NCI-H2227 (cell line): Measurements from ENCODE around the gene AEN.
A peak's percentile ranks its signal among the peaks of the same experiment; 100 is the strongest.

Experiments used
- DNase-seq: peaks from one replicate; lab custom pipeline; 2025; ENCODE audit not compliant: unreplicated experiment; lab: John Stamatoyannopoulos, UW

AEN gene

GRCh38 chr15:88612186-88612796 is 8.8 kb upstream of the AEN start:
- no peak for DNase-seq

GRCh38 chr15:88613074-88613944 is 7.8 kb upstream of the AEN start:
- DNase-seq = no peak

GRCh38 chr15:88615303-88616107 is 5.6 kb upstream of the AEN start:
- DNase-seq = peak; percentile 16

GRCh38 chr15:88616240-88616639 is 4.9 kb upstream of the AEN start:
- no peak for DNase-seq

- no peak for DNase-seq
These were observed 4.0 kb upstream of the AEN start for GRCh38 chr15:88617031-88617722.

- no peak for DNase-seq
These were observed 3.4 kb upstream of the AEN start for GRCh38 chr15:88617790-88618189.

GRCh38 chr15:88618686-88619085 is 2.5 kb upstream of the AEN start:
- no peak for DNase-seq

GRCh38 chr15:88619796-88620195 is 1.3 kb upstream of the AEN start:
- DNase-seq = no peak

GRCh38 chr15:88621789-88622604 is 857 bp downstream of the AEN start:
- DNase-seq = peak; percentile 24

- no peak for DNase-seq
These were observed 1.4 kb downstream of the AEN start for GRCh38 chr15:88622605-88622975.

- DNase-seq = no peak
These were observed 1.9 kb downstream of the AEN start for GRCh38 chr15:88623061-88623460.

- DNase-seq = no peak
These were observed 2.5 kb downstream of the AEN start for GRCh38 chr15:88623632-88624031.

- peak; percentile 37 for DNase-seq
These were observed 3.2 kb downstream of the AEN start for GRCh38 chr15:88624156-88624970.

- no peak for DNase-seq
These were observed 3.9 kb downstream of the AEN start for GRCh38 chr15:88624971-88625490.

- DNase-seq = no peak
These were observed 5.0 kb downstream of the AEN start for GRCh38 chr15:88625943-88626741.

- no peak for DNase-seq
These were observed 6.3 kb downstream of the AEN start for GRCh38 chr15:88627463-88627862.

- no peak for DNase-seq
These were observed 7.0 kb downstream of the AEN start for GRCh38 chr15:88628018-88628654.

- DNase-seq = no peak
These were observed 7.9 kb downstream of the AEN start for GRCh38 chr15:88629071-88629470.
